Erythroblast (primary cell): ENCODE measurements around the gene FLII.

ENCODE experiments used
- GATA1 ChIP-seq: IDR thresholded peaks from 2 replicates; pipeline ENCODE4 v1.6.1; 2011; ENCODE audit warnings: low read depth, mild to moderate bottlenecking, control low read depth, low read length, moderate library complexity
- POLR2A ChIP-seq: IDR thresholded peaks from 2 replicates; pipeline ENCODE4 v1.6.1; 2011; ENCODE audit warnings: mild to moderate bottlenecking, low read length

DNA sequence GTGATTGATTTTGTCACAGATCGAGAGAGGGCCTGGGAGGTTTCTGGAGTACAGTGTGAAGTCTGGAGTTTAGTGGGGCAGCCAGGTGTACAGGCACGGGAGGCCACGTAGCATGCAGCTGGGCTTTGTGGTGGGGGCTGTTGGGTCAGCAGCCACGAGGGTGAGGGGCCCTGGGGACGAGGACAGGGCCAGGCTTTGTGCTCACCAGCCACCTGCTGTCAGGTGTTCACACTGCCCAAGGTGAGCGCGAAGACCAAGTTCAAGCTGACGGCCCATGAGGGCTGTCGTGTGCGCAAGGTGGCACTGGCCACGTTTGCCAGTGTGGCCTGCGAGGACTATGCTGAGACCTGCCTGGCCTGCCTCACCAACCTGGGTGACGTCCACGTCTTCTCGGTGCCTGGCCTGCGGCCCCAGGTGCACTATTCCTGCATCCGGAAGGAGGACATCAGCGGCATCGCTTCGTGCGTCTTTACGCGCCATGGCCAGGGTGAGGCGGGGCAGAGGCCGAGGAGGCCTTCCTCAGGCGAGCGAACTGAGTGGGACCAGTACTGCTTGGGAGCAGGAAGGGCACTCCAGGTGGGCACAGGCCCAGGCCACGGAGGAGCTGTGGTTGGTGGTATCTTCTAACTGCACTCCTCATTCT is 17.2 kb downstream of the FLII start:
- TF ChIP-seq POLR2A (no peak), GATA1 (no peak)
